Skeletal muscle tissue (tissue), 4 donors: ENCODE data around the gene DPH2. TPM values are rescaled to one million over a fixed set of nuclear protein-coding genes. Genes with fewer than 3 reads are reported as not detected.

Source experiments
- H3K27ac ChIP-seq: one replicate; pipeline ENCODE4 v1.7.0; 2013; ENCODE audit warnings: mild to moderate bottlenecking, low read depth, low read length, inconsistent platforms
- H3K27me3 ChIP-seq, 3 donors: one replicate each; pipeline ENCODE4 v1.7.0; 2013; ENCODE audit warnings: low read length in 3 of 3; ENCODE audit not compliant: control insufficient read depth in 3 of 3, insufficient read depth in 3 of 3
- H3K36me3 ChIP-seq, 3 donors: one replicate each; pipeline ENCODE4 v1.7.0; 2013; ENCODE audit warnings: low read length in 3 of 3; ENCODE audit not compliant: control insufficient read depth in 3 of 3, insufficient read depth in 3 of 3
- H3K4me1 ChIP-seq, 3 donors: one replicate each; pipeline ENCODE4 v1.7.0; 2013; ENCODE audit warnings: low read length in 3 of 3, mild to moderate bottlenecking in 3 of 3; ENCODE audit not compliant: control insufficient read depth in 3 of 3, insufficient read depth in 3 of 3
- H3K4me3 ChIP-seq, 3 donors: one replicate each; pipeline ENCODE4 v1.7.0; 2013; ENCODE audit warnings: low read length in 3 of 3
- H3K9ac ChIP-seq, 3 donors: one replicate each; pipeline ENCODE4 v1.7.0; 2013; ENCODE audit warnings: low read length in 3 of 3, mild to moderate bottlenecking in 3 of 3, moderate library complexity in 2 of 3, low read depth in 1 of 3
- H3K9me3 ChIP-seq, 3 donors: one replicate each; pipeline ENCODE4 v1.7.0; 2013; ENCODE audit warnings: low read length in 3 of 3; ENCODE audit not compliant: control insufficient read depth in 3 of 3
- total RNA-seq: library from RNA; depleted of rRNA; stranded (reverse); fragments of >200 nt; gene quantifications from one replicate; pipeline ENCODE4 v1.2.3, GENCODE V29; 2014
- donor health status: Osteomylitis.

The DPH2 gene
- total RNA-seq, 1 donor from 2014 or later, result 9.9 TPM

- no peaks in the 10 kb centered on the region for H3K36me3 ChIP-seq
- H3K9ac ChIP-seq, result no peak overlapping the region
- H3K9me3 ChIP-seq, result no peaks in the 10 kb centered on the region
- H3K4me3 ChIP-seq, result no peak overlapping the region
- peaks cover 0 to 4% (median 3%) of the 10 kb centered on the region in 3 donors for H3K4me1 ChIP-seq
- H3K27ac ChIP-seq, result no peak overlapping the region
- H3K27me3 ChIP-seq, result no peaks in the 10 kb centered on the region
These were observed 38.4 kb downstream of the DPH2 start for GRCh38 chr1:44008259-44008658.

- Histone ChIP-seq H3K9ac (no peak overlapping the region), H3K9me3 (no peaks in the 10 kb centered on the region), H3K27ac (no peak overlapping the region), H3K27me3 (no peaks in the 10 kb centered on the region), H3K4me3 (no peak overlapping the region), H3K4me1 (peaks cover 0 to 6% (median 4%) of the 10 kb centered on the region in 3 donors), H3K36me3 (no peaks in the 10 kb centered on the region)
These were observed 41.2 kb downstream of the DPH2 start for GRCh38 chr1:44010935-44011471.

GRCh38 chr1:44012404-44012803, 42.6 kb downstream of the DPH2 start:
- Histone ChIP-seq H3K9me3 (no peaks in the 10 kb centered on the region), H3K27me3 (peaks cover 0 to 2% (median 0%) of the 10 kb centered on the region in 3 donors), H3K9ac (no peak overlapping the region), H3K4me1 (peaks cover 0 to 5% (median 4%) of the 10 kb centered on the region in 3 donors), H3K36me3 (no peaks in the 10 kb centered on the region), H3K4me3 (no peak overlapping the region), H3K27ac (no peak overlapping the region)

GRCh38 chr1:44012941-44013609, 43.3 kb downstream of the DPH2 start:
- H3K36me3 ChIP-seq, result no peaks in the 10 kb centered on the region
- peaks cover 0 to 5% (median 4%) of the 10 kb centered on the region in 3 donors for H3K4me1 ChIP-seq
- no peaks in the 10 kb centered on the region for H3K9me3 ChIP-seq
- no peak overlapping the region for H3K27ac ChIP-seq
- H3K4me3 ChIP-seq, result no peak overlapping the region
- H3K9ac ChIP-seq, result no peak overlapping the region
- peaks cover 0 to 4% (median 0%) of the 10 kb centered on the region in 3 donors for H3K27me3 ChIP-seq

- Histone ChIP-seq H3K27me3 (peaks cover 0 to 4% (median 0%) of the 10 kb centered on the region in 3 donors), H3K9ac (no peak overlapping the region), H3K27ac (no peak overlapping the region), H3K9me3 (no peaks in the 10 kb centered on the region), H3K36me3 (no peaks in the 10 kb centered on the region), H3K4me1 (peaks cover 0 to 5% (median 4%) of the 10 kb centered on the region in 3 donors), H3K4me3 (no peak overlapping the region)
These were observed 44.1 kb downstream of the DPH2 start for GRCh38 chr1:44013949-44014348.

- Histone ChIP-seq H3K4me1 (peaks cover 0 to 5% (median 4%) of the 10 kb centered on the region in 3 donors), H3K9ac (no peak overlapping the region), H3K27me3 (peaks cover 0 to 4% (median 0%) of the 10 kb centered on the region in 3 donors), H3K9me3 (no peaks in the 10 kb centered on the region), H3K4me3 (no peak overlapping the region), H3K27ac (no peak overlapping the region), H3K36me3 (no peaks in the 10 kb centered on the region)
These were observed 44.7 kb downstream of the DPH2 start for GRCh38 chr1:44014365-44015104.

- H3K36me3 ChIP-seq, result no peaks in the 10 kb centered on the region
- H3K27ac ChIP-seq, result no peak overlapping the region
- H3K27me3 ChIP-seq, result peaks cover 0 to 4% (median 0%) of the 10 kb centered on the region in 3 donors
These were observed 45.4 kb downstream of the DPH2 start for GRCh38 chr1:44015206-44015605.

GRCh38 chr1:44016041-44016889, 46.5 kb downstream of the DPH2 start:
- Histone ChIP-seq H3K27ac (no peak overlapping the region), H3K9ac (no peak overlapping the region), H3K4me1 (peaks cover 2 to 6% (median 5%) of the 10 kb centered on the region in 3 donors)

More at GRCh38 chr1:44015206-44015605, 45.4 kb downstream of the DPH2 start:
- no peak overlapping the region for H3K9ac ChIP-seq
- H3K4me1 ChIP-seq, result peaks cover 0 to 5% (median 4%) of the 10 kb centered on the region in 3 donors
- H3K9me3 ChIP-seq, result no peaks in the 10 kb centered on the region
- no peak overlapping the region for H3K4me3 ChIP-seq

GRCh38 chr1:44016890-44017400, 47.1 kb downstream of the DPH2 start:
- Histone ChIP-seq H3K27me3 (peaks cover 0 to 4% (median 0%) of the 10 kb centered on the region in 3 donors), H3K9me3 (no peaks in the 10 kb centered on the region), H3K4me3 (no peak overlapping the region), H3K4me1 (peaks cover 8 to 12% (median 10%) of the 10 kb centered on the region in 3 donors), H3K9ac (no peak overlapping the region), H3K27ac (no peak overlapping the region), H3K36me3 (no peaks in the 10 kb centered on the region)

More at GRCh38 chr1:44016041-44016889, 46.5 kb downstream of the DPH2 start:
- Histone ChIP-seq H3K36me3 (no peaks in the 10 kb centered on the region), H3K9me3 (no peaks in the 10 kb centered on the region), H3K27me3 (peaks cover 0 to 4% (median 0%) of the 10 kb centered on the region in 3 donors), H3K4me3 (no peak overlapping the region)
